Activated T-cell treated with anti-CD3 and anti-CD28 coated beads for 24 hours (primary cell): Measurements from ENCODE around the gene MMP20.
A peak's percentile ranks its signal among the peaks of the same experiment; 100 is the strongest.

Experiments
- DNase-seq: peaks from one replicate; pipeline ENCODE4 v3.0.0-alpha.2; 2020; ENCODE audit warnings: low read depth

The MMP20 gene

GRCh38 chr11:102622258-102622657 lies 2.9 kb downstream of the MMP20 start:
- no peak for DNase-seq

DNA sequence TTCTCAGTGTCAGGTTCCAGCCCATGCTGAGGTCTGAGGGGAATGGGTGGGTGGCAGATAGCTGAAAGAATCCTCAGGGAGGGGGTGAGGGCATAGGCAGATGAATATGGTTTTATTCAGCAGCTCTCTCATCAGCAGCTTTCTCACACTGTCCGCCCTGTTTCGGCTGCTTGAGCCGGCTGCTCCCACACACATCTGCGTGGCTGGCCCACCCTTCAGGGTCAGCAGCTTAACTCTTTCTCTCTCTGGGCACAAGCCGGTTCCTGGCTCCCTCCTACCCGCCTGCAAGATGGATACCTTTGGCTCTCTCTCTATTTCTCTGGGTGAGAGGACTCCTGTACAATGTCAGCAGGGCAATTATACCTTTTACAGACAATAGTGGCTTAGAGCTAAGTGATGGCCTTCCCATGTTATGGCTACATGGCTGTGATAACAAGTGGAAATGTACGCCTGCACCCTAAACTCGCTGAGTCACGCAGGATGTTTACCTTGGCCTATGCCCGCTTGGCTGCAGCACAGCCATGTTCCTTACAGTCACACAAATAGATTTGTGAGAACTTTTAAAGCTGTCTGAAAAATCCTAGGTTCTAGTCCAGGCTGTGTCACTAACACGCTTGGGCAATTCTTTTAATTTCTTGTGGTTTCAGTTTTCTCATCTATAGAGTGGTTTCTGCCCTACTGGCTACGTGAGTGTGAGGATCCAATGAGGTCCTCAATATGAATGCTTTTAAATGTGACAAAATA lies 4.1 kb downstream of the MMP20 start:
- no peak for DNase-seq

DNA sequence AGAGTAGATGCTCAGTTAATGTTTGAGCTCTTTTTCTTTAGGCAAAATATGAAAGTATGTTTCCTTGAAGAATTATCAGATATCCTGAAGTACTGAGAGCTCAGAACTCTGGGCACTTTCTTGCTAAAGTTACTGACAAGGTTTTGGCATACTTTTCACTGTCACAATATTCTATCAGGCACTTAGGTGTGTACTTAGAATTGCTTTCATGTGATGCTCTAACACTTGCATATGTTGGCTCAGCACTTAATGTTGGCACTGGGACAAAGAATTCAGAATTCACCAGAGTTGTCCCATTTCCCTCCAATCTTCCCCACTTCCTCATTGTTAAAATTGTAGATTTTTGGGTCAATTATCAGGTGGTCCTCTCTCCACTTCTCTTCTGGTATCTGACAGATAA lies 5.0 kb downstream of the MMP20 start:
- DNase-seq: no peak

DNA sequence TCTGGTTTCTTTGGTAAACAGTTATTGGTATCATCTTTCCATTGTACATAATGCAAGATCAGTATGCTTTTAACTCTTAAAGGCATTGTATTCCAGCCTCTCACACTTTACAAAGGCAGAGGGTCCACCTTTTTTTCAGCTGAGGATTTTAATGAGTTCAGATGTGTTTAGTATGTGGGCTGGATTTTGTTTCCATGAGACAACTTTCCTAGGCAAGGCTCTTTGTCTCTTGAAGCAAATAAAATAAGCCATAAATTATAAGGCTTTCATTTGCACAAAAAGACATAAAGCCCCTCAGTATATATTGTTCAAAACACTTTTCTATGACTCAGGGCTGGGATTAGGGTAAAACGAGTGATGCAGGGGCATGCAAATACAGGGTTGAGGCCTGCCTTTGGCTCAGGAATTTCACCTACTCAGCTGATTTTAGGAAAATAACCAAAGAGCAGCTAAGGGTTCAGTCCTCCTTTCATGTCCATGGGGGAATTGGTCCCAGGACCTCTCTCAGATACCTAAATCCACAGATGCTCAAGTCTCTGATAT lies 7.6 kb downstream of the MMP20 start:
- DNase-seq: no peak

DNA sequence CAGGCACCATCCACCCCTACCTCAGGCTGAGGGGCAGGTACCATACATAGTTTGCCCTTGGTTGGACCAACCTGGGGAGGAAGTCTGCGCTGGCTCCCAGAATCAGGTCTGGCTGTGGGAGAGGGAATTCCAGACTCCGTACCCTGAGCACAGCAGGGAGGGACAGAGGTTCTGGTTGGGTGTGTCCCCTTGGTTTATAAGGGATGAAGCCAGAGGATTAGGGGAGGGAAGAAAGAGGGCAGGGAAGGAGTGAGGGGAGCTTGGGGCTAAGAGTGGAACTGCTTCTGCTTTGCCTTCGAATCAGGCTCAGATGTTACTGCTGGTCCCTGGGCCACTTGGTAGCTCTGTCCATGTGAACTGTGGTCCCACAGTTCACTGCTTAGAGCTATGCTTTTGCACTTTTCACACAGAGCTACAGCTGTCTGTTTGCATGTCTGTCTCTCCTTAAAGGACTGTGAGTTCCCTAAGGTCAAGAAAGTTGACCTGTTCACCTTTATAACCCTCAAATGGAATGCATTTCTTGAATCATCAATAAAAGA lies 9.2 kb downstream of the MMP20 start:
- DNase-seq: no peak

DNA sequence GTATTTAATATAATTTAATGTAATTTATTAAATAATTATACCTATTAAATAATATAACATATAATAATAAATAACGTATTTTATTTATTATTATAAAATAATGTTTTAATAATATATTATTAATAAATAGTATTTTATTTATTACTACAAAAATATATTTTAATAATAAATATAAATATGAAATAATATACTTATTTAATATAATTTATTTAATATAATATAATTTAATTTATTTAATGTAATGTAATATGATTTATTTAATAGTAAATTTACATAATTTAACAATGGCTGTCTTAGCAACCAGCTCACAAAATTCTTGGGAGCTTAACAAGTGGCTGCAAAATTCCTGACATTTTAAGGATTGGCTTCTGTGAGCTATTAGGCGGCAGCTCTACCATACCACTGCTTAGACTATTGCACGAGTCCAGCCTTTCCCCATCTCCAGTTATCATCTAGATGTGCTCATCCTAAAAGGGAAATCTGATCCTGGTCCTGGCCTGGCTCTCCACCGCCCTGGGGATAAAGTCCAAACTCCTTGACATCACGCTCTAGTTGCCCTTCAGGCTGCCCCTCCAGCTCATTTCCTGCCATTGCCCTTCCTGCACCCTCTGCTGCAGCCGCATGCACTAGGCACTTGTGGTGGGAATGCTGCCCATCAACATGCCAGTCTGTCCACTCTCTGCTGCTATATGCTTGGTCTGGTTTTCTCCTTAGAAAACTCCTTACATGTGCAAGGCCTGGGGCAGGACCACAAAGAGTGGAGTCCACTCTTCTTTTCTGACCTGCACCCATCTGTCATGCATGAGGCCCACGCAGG lies 9.8 kb downstream of the MMP20 start:
- DNase-seq: no peak

GRCh38 chr11:102614485-102614884 lies 10.6 kb downstream of the MMP20 start:
- DNase-seq: no peak

DNA sequence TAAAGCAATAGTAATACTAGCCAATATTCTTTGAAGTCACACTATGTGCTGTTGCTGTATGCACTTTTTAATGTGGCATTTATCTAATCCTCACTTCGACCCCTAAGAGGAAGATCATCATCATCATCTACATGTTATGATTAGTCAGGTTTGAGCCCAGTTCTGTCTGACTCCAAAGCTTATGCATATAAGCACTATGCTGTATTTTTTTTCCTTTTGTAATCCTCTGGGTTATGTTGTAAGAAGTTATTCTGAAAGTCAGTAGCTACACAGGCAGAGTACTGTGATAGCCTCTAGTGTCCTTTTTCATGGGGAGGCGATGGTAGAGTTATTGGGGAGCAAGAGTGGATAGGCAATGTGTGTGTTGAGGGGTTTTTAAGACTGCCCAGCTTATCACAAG lies 11.1 kb downstream of the MMP20 start:
- no peak for DNase-seq

DNA sequence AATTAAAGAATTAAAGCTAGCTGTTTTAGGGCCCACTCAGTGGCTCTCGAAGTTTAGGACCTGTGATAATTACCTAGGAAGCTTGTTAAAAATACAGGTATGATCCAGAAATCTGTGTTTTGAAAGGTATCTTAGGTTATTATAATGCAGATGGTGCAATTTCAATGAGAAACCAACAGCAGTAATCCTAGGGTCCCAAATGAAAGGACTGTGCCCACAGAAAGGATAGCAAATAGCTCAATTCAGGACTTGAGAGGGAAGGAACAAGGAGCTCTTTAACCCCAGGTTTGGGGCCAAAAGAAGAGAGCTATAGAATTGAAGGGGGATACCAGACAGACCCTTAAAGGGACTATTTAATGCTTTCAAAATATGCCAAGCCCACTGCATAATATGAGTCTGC lies 11.7 kb downstream of the MMP20 start:
- DNase-seq: no peak

- DNase-seq: no peak
Measured at GRCh38 chr11:102611291-102611690, 13.8 kb downstream of the MMP20 start.

DNA sequence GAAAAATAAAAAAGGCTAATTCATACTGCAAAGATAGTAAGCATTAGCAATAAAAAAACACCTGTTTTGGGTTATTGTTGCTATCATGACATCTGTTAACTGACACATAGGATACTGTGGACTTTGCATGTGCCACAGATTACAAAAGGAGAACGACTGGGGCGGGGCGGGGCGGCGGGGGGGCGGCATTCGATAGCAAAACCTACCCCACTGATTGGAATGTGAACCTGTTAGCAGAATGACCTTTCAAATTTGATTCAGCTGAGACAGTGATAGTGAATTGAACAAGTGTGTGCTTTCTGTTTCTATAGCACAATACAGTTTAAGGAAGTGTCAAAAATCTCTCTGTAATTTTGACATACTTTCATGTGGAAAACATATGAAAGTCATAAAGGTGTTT lies 14.9 kb downstream of the MMP20 start:
- DNase-seq: no peak

DNA sequence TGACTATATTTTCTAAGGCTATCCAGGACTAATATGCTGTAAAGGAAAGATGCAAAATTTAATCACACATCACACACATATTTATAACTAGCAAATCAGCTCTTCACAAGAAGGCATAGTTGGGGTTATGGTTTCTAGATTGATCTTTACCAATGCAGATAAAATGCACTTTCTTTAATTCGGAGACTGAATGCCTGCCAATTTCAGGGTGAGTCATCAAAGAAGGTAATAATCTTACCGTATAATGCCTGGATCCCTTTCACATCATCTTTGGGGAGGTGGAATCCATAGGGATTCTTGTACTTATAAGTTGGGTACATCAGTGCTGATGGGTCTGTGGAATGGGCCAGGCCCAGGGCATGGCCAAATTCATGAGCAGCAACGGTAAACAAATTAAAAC lies 16.4 kb downstream of the MMP20 start:
- DNase-seq: no peak

- DNase-seq: no peak
Measured at GRCh38 chr11:102604875-102605274, 20.3 kb downstream of the MMP20 start.

DNA sequence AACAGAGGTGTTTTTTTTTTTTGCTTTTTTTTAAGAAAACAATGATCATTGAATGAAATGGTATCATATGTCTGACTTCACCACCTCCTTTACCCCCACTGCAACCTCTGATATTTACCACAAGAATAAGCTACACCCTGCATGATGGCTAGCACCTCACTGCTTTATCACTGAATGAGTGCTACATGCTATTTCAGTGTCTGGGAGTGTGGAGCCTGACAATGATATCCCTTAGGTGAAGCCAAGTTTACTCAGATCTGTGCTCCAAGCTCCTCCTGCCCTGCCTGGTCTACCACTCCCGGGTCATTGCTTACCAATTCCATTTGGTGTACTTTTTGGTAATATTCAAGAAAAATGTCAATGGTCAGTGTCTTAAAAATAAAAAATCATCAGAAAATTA lies 21.1 kb downstream of the MMP20 start:
- DNase-seq: no peak

- no peak for DNase-seq
Measured at GRCh38 chr11:102603576-102603975, 21.6 kb downstream of the MMP20 start.

DNA sequence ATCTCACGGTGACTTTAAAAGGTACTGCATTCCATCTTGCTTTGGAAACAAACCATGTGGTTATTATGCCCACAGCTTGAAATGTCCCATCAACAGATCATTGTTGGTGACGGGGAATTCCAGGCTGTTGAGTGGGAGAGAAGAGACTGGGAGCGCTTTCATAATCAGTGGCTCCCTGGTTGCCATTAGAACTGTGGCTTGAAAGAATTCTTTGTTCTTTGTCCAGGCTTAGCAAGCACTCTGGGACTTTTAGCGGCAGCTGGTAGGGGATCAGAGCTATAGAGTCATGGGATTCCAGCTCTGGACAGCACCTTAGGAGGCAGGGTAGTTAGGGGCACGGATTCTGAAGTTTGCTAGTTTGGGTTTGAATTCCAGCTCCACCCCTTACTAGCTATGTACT lies 22.0 kb downstream of the MMP20 start:
- DNase-seq: no peak

GRCh38 chr11:102600666-102601065 lies 24.5 kb downstream of the MMP20 start:
- no peak for DNase-seq

DNA sequence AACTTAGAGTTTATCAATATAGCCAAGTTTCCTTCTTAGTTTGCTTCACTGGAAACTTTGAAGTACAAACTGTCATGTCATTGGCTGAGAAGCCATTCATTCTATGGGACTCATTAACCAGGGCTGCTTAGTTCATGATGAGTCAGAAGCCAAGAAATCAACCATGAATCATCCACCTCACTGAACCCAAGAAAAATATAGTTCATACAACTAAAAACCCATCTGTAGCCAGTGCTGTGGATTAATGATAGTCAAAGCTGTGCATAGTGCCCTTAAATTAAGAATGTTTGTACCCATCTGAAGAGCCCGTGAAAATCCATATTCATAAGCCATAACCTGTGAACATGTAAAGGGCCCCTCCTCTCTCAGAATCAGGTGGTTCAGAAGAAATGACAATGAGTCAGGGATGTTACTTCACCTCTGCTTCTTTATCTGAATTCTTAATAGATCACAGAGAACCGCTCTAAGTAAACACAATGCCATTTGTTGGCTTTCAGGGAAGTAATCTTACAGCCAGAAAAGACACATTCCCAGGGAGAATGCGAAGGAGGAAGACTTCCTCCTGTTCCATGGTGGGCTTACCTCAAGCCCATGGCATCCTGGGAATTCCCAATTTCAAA lies 25.4 kb downstream of the MMP20 start:
- DNase-seq: peak; percentile 19

DNA sequence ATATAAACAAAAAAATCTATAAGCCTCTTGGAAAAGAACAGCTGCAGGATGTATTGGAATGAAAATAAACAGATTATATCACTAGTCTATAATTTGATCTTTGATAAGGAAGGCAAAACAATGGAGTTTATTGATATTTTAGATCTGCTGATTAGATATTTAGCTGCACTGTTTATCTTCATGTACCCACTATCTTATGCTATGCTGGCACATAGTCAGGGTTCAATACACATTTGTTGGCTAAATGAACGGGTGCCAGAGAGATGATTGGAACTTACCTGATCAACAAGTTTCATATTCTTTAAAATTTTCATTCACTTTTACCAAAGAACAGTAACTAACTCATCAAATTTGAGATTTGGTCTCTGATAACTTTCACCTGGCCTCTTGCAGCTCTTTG lies 26.9 kb downstream of the MMP20 start:
- no peak for DNase-seq

- no peak for DNase-seq
Measured at GRCh38 chr11:102596578-102596977, 28.6 kb downstream of the MMP20 start.

- DNase-seq: no peak
Measured at GRCh38 chr11:102592634-102593581, 32.2 kb downstream of the MMP20 start.
